Neural progenitor cell (in vitro differentiated cells): ENCODE results near the gene PEPD. TPM values are rescaled to one million over a fixed set of nuclear protein-coding genes. Genes with fewer than 3 reads are reported as not detected.
A peak's percentile ranks its signal among the peaks of the same experiment; 100 is the strongest.

Experiments used
- DNase-seq: peaks from one replicate; pipeline ENCODE4 v3.0.0-alpha.2; 2016; ENCODE audit warnings: low spot score
- H2AFZ ChIP-seq: fragments of 200-600 bp; sonication (generic); replicated peaks from 2 replicates; pipeline ENCODE4 v1.6.1; 2016; ENCODE audit warnings: antibody characterized with exemption
- H3F3A ChIP-seq: fragments of 200-600 bp; sonication (generic); 2 replicates; pipeline ENCODE4 v1.6.1; 2016; ENCODE audit warnings: antibody characterized with exemption, low read depth
- H3K27ac ChIP-seq: fragments of 200-600 bp; sonication (generic); 2 replicates; pipeline ENCODE4 v1.5.1; 2016; ENCODE audit warnings: mild to moderate bottlenecking
- H3K27me3 ChIP-seq: fragments of 200-600 bp; sonication (generic); 2 replicates; pipeline ENCODE4 v1.6.1; 2016; ENCODE audit warnings: mild to moderate bottlenecking, moderate library complexity
- H3K36me3 ChIP-seq: fragments of 200-600 bp; sonication (generic); 2 replicates; pipeline ENCODE4 v1.5.1; 2016
- H3K4me1 ChIP-seq: fragments of 200-600 bp; sonication (generic); 2 replicates; pipeline ENCODE4 v1.6.1; 2016; ENCODE audit warnings: mixed run types
- H3K4me2 ChIP-seq: fragments of 200-600 bp; sonication (generic); 2 replicates; pipeline ENCODE4 v1.6.1; 2016
- H3K4me3 ChIP-seq: fragments of 200-600 bp; sonication (generic); 2 replicates; pipeline ENCODE4 v1.5.1; 2016
- H3K79me2 ChIP-seq: fragments of 200-600 bp; sonication (generic); 2 replicates; pipeline ENCODE4 v1.6.1; 2016; ENCODE audit warnings: low read depth
- H3K9ac ChIP-seq: fragments of 200-600 bp; sonication (generic); 2 replicates; pipeline ENCODE4 v1.6.1; 2016
- H3K9me3 ChIP-seq: fragments of 200-600 bp; sonication (generic); 2 replicates; pipeline ENCODE4 v1.5.1; 2016; ENCODE audit warnings: low read depth
- H4K20me1 ChIP-seq: fragments of 200-600 bp; sonication (generic); 2 replicates; pipeline ENCODE4 v1.6.1; 2016; ENCODE audit warnings: low read depth
- H3K27ac Mint-ChIP-seq: 3 replicates; pipeline ENCODE4 v1.8.0; 2021; ENCODE audit warnings: mixed read lengths
- H3K27me3 Mint-ChIP-seq: 2 replicates; pipeline ENCODE4 v1.8.0; 2022; ENCODE audit warnings: low read depth, mild to moderate bottlenecking, inconsistent platforms, moderate library complexity, mixed read lengths; ENCODE audit not compliant: insufficient read depth
- H3K36me3 Mint-ChIP-seq: 3 replicates; pipeline ENCODE4 v1.8.0; 2021; ENCODE audit warnings: mixed read lengths
- H3K4me1 Mint-ChIP-seq: 3 replicates; pipeline ENCODE4 v1.8.0; 2021; ENCODE audit warnings: mixed read lengths
- H3K4me3 Mint-ChIP-seq: 3 replicates; pipeline ENCODE4 v1.8.0; 2021; ENCODE audit warnings: mild to moderate bottlenecking, moderate library complexity, mixed read lengths
- H3K9me3 Mint-ChIP-seq: 3 replicates; pipeline ENCODE4 v1.8.0; 2020; ENCODE audit warnings: mixed read lengths
- CTCF ChIP-seq: fragments of 200-600 bp; sonication (generic); IDR thresholded peaks from 2 replicates; pipeline ENCODE4 v1.5.1; 2017; ENCODE audit warnings: antibody characterized with exemption, mild to moderate bottlenecking
- EZH2 ChIP-seq: fragments of 200-600 bp; sonication (generic); IDR thresholded peaks from 2 replicates; pipeline ENCODE4 v1.6.1; 2017; ENCODE audit warnings: antibody characterized with exemption, mild to moderate bottlenecking, moderate library complexity
- EZH2phosphoT487 ChIP-seq: fragments of 200-600 bp; sonication (generic); IDR thresholded peaks from 2 replicates; pipeline ENCODE4 v1.6.1; 2017; ENCODE audit warnings: antibody characterized with exemption
- total RNA-seq: library from RNA; depleted of rRNA; stranded (reverse); fragments of >200 nt; gene quantifications from 2 replicates; pipeline ENCODE4 v1.2.3, GENCODE V29; 2015; ENCODE audit warnings: low replicate concordance

The PEPD gene
- total RNA-seq, 1 donor from 2014 or later = 47.0 TPM

- no peaks in the 10 kb centered on the region for H3K36me3 ChIP-seq
- Mint-ChIP-seq H3K36me3 (no peaks in the 10 kb centered on the region), H3K27ac (no peak overlapping the region), H3K9me3 (no peaks in the 10 kb centered on the region), H3K27me3 (peaks cover 6% of the 10 kb centered on the region), H3K4me3 (no peak overlapping the region), H3K4me1 (peaks cover 7% of the 10 kb centered on the region)
- no peaks in the 10 kb centered on the region for H3K79me2 ChIP-seq
- no peak overlapping the region for H3K4me2 ChIP-seq
- TF ChIP-seq CTCF (no peak), EZH2 (no peak), EZH2phosphoT487 (no peak)
- H3K4me3 ChIP-seq = no peak overlapping the region
- no peak overlapping the region for H3K9ac ChIP-seq
- no peak overlapping the region for H2AFZ ChIP-seq
- H3K27me3 ChIP-seq = no peaks in the 10 kb centered on the region
- H4K20me1 ChIP-seq = peaks cover 14% of the 10 kb centered on the region
- no peak overlapping the region for H3K27ac ChIP-seq
- no peaks in the 10 kb centered on the region for H3K4me1 ChIP-seq
- no peaks in the 10 kb centered on the region for H3K9me3 ChIP-seq
- no peak for DNase-seq
- H3F3A ChIP-seq = no peaks in the 10 kb centered on the region
These were observed 121.6 kb downstream of the PEPD start for GRCh38 chr19:33399745-33400681.

GRCh38 chr19:33399081-33399744, 122.4 kb downstream of the PEPD start:
- H3K9me3 ChIP-seq = no peaks in the 10 kb centered on the region
- H3K4me1 ChIP-seq = no peaks in the 10 kb centered on the region
- no peaks in the 10 kb centered on the region for H3K27me3 ChIP-seq
- no peak overlapping the region for H3K4me2 ChIP-seq
- H3K27ac Mint-ChIP-seq = peak overlapping the region; percentile 18
- no peak overlapping the region for H3K4me3 ChIP-seq
- H2AFZ ChIP-seq = no peak overlapping the region
- H3K27me3 Mint-ChIP-seq = peaks cover 2% of the 10 kb centered on the region
- no peaks in the 10 kb centered on the region for H3F3A ChIP-seq
- H3K36me3 ChIP-seq = no peaks in the 10 kb centered on the region
- H3K36me3 Mint-ChIP-seq = no peaks in the 10 kb centered on the region
- no peak for DNase-seq
- H4K20me1 ChIP-seq = peaks cover 15% of the 10 kb centered on the region
- H3K79me2 ChIP-seq = no peaks in the 10 kb centered on the region
- no peak for TF ChIP-seq CTCF
- TF ChIP-seq EZH2phosphoT487 = no peak
- TF ChIP-seq EZH2 = no peak
- no peak overlapping the region for H3K9ac ChIP-seq
- no peaks in the 10 kb centered on the region for H3K9me3 Mint-ChIP-seq
- peak overlapping the region; percentile 21 for H3K4me3 Mint-ChIP-seq
- H3K4me1 Mint-ChIP-seq = peaks cover 7% of the 10 kb centered on the region
- H3K27ac ChIP-seq = no peak overlapping the region

- no peak for DNase-seq
- Histone ChIP-seq H3K36me3 (no peaks in the 10 kb centered on the region), H3K9ac (no peak overlapping the region), H3K27ac (no peak overlapping the region), H3K79me2 (no peaks in the 10 kb centered on the region), H3K4me3 (no peak overlapping the region), H2AFZ (no peak overlapping the region), H3K9me3 (no peaks in the 10 kb centered on the region), H3K4me1 (no peaks in the 10 kb centered on the region), H3K4me2 (no peak overlapping the region), H4K20me1 (peaks cover 22% of the 10 kb centered on the region), H3F3A (no peaks in the 10 kb centered on the region), H3K27me3 (no peaks in the 10 kb centered on the region)
- peaks cover 2% of the 10 kb centered on the region for H3K27me3 Mint-ChIP-seq
- H3K27ac Mint-ChIP-seq = peak overlapping the region; percentile 76
- no peaks in the 10 kb centered on the region for H3K36me3 Mint-ChIP-seq
- no peak overlapping the region for H3K4me3 Mint-ChIP-seq
- peaks cover 11% of the 10 kb centered on the region for H3K4me1 Mint-ChIP-seq
- H3K9me3 Mint-ChIP-seq = no peaks in the 10 kb centered on the region
- TF ChIP-seq CTCF (no peak), EZH2phosphoT487 (no peak), EZH2 (no peak)
These were observed 123.1 kb downstream of the PEPD start for GRCh38 chr19:33398361-33399060.
